T-helper 1 cell treated with Interleukin-12 subunit alpha and Interleukin-12 subunit beta and Interleukin-4 antibody, amounts not matched to agents 30 μg/mL and 1 μg/mL, for 36 hours (primary cell): ENCODE measurements around the gene GRIK5.
"Not testable (repeated sequence)": the region's sequence is repeated elsewhere in the genome, so short reads cannot be mapped to it uniquely, and the experiment has no call there.

Experiments used
- H3K27ac Mint-ChIP-seq: one replicate; pipeline ENCODE4 v1.8.0; 2021; ENCODE audit warnings: mild to moderate bottlenecking, mixed read lengths
- H3K27me3 Mint-ChIP-seq: one replicate; pipeline ENCODE4 v1.8.0; 2021; ENCODE audit warnings: low read depth, mixed read lengths
- H3K36me3 Mint-ChIP-seq: one replicate; pipeline ENCODE4 v1.8.0; 2021; ENCODE audit warnings: low read depth, mixed read lengths
- H3K4me1 Mint-ChIP-seq: one replicate; pipeline ENCODE4 v1.8.0; 2021; ENCODE audit warnings: low read depth, mixed read lengths
- H3K4me3 Mint-ChIP-seq: one replicate; pipeline ENCODE4 v1.8.0; 2021; ENCODE audit warnings: mild to moderate bottlenecking, moderate library complexity, mixed read lengths
- H3K9me3 Mint-ChIP-seq: one replicate; pipeline ENCODE4 v1.8.0; 2021; ENCODE audit warnings: mixed read lengths

The GRIK5 gene

GRCh38 chr19:42100241-42100640 is 30.2 kb upstream of the GRIK5 start:
- H3K27ac Mint-ChIP-seq, H3K4me1 Mint-ChIP-seq, H3K4me3 Mint-ChIP-seq, H3K9me3 Mint-ChIP-seq, H3K27me3 Mint-ChIP-seq: not testable (repeated sequence)
- peaks cover 24% of the 10 kb centered on the region for H3K36me3 Mint-ChIP-seq

- Mint-ChIP-seq H3K27me3 (no peaks in the 10 kb centered on the region), H3K36me3 (peaks cover 23% of the 10 kb centered on the region), H3K9me3 (no peaks in the 10 kb centered on the region), H3K27ac (no peak overlapping the region), H3K4me3 (no peak overlapping the region), H3K4me1 (peaks cover 2% of the 10 kb centered on the region)
Observed at GRCh38 chr19:42099336-42099925, 29.4 kb upstream of the GRIK5 start.

- no peaks in the 10 kb centered on the region for H3K9me3 Mint-ChIP-seq
- H3K4me1 Mint-ChIP-seq = peaks cover 2% of the 10 kb centered on the region
- H3K36me3 Mint-ChIP-seq = peaks cover 27% of the 10 kb centered on the region
- H3K27me3 Mint-ChIP-seq = no peaks in the 10 kb centered on the region
- H3K4me3 Mint-ChIP-seq = no peak overlapping the region
- H3K27ac Mint-ChIP-seq = no peak overlapping the region
Observed at GRCh38 chr19:42098781-42099180, 28.8 kb upstream of the GRIK5 start.

GRCh38 chr19:42097461-42097860 is 27.5 kb upstream of the GRIK5 start:
- Mint-ChIP-seq H3K27ac (no peak overlapping the region), H3K4me1 (peaks cover 4% of the 10 kb centered on the region), H3K36me3 (peaks cover 28% of the 10 kb centered on the region), H3K9me3 (no peaks in the 10 kb centered on the region), H3K4me3 (no peak overlapping the region), H3K27me3 (no peaks in the 10 kb centered on the region)

- H3K4me1 Mint-ChIP-seq = peaks cover 7% of the 10 kb centered on the region
- no peak overlapping the region for H3K27ac Mint-ChIP-seq
- no peaks in the 10 kb centered on the region for H3K9me3 Mint-ChIP-seq
- no peaks in the 10 kb centered on the region for H3K27me3 Mint-ChIP-seq
- H3K4me3 Mint-ChIP-seq = no peak overlapping the region
- H3K36me3 Mint-ChIP-seq = peaks cover 31% of the 10 kb centered on the region
Observed at GRCh38 chr19:42096255-42096837, 26.3 kb upstream of the GRIK5 start.

GRCh38 chr19:42095814-42096230 is 25.8 kb upstream of the GRIK5 start:
- H3K27me3 Mint-ChIP-seq = no peaks in the 10 kb centered on the region
- H3K4me1 Mint-ChIP-seq = peaks cover 12% of the 10 kb centered on the region
- H3K27ac Mint-ChIP-seq = no peak overlapping the region
- peaks cover 34% of the 10 kb centered on the region for H3K36me3 Mint-ChIP-seq
- no peak overlapping the region for H3K4me3 Mint-ChIP-seq
- no peaks in the 10 kb centered on the region for H3K9me3 Mint-ChIP-seq

- Mint-ChIP-seq H3K27me3 (no peaks in the 10 kb centered on the region), H3K4me1 (peaks cover 16% of the 10 kb centered on the region), H3K27ac (no peak overlapping the region), H3K4me3 (no peak overlapping the region), H3K9me3 (no peaks in the 10 kb centered on the region), H3K36me3 (peaks cover 38% of the 10 kb centered on the region)
Observed at GRCh38 chr19:42095142-42095813, 25.3 kb upstream of the GRIK5 start.

GRCh38 chr19:42093926-42094325 is 23.9 kb upstream of the GRIK5 start:
- H3K4me1 Mint-ChIP-seq = peaks cover 28% of the 10 kb centered on the region
- no peaks in the 10 kb centered on the region for H3K27me3 Mint-ChIP-seq
- H3K9me3 Mint-ChIP-seq = no peaks in the 10 kb centered on the region
- no peak overlapping the region for H3K4me3 Mint-ChIP-seq
- no peak overlapping the region for H3K27ac Mint-ChIP-seq
- H3K36me3 Mint-ChIP-seq = peaks cover 40% of the 10 kb centered on the region

GRCh38 chr19:42093505-42093904 is 23.5 kb upstream of the GRIK5 start:
- no peaks in the 10 kb centered on the region for H3K27me3 Mint-ChIP-seq
- no peak overlapping the region for H3K27ac Mint-ChIP-seq
- H3K9me3 Mint-ChIP-seq = no peaks in the 10 kb centered on the region
- peaks cover 31% of the 10 kb centered on the region for H3K4me1 Mint-ChIP-seq
- H3K4me3 Mint-ChIP-seq = no peak overlapping the region
- peaks cover 39% of the 10 kb centered on the region for H3K36me3 Mint-ChIP-seq

GRCh38 chr19:42092350-42092749 is 22.3 kb upstream of the GRIK5 start:
- Mint-ChIP-seq H3K4me3 (no peak overlapping the region), H3K27ac (peak overlapping the region; percentile 67), H3K9me3 (no peaks in the 10 kb centered on the region), H3K36me3 (peaks cover 37% of the 10 kb centered on the region), H3K4me1 (peaks cover 34% of the 10 kb centered on the region), H3K27me3 (no peaks in the 10 kb centered on the region)

- Mint-ChIP-seq H3K36me3 (peaks cover 34% of the 10 kb centered on the region), H3K9me3 (no peaks in the 10 kb centered on the region), H3K27ac (no peak overlapping the region), H3K4me3 (no peak overlapping the region), H3K4me1 (peaks cover 34% of the 10 kb centered on the region), H3K27me3 (no peaks in the 10 kb centered on the region)
Observed at GRCh38 chr19:42091742-42092141, 21.7 kb upstream of the GRIK5 start.

GRCh38 chr19:42091300-42091699 is 21.3 kb upstream of the GRIK5 start:
- peaks cover 34% of the 10 kb centered on the region for H3K4me1 Mint-ChIP-seq
- no peaks in the 10 kb centered on the region for H3K9me3 Mint-ChIP-seq
- no peaks in the 10 kb centered on the region for H3K27me3 Mint-ChIP-seq
- H3K4me3 Mint-ChIP-seq = no peak overlapping the region
- peaks cover 30% of the 10 kb centered on the region for H3K36me3 Mint-ChIP-seq
- H3K27ac Mint-ChIP-seq = peak overlapping the region; percentile 73

GRCh38 chr19:42090672-42091071 is 20.7 kb upstream of the GRIK5 start:
- H3K27ac Mint-ChIP-seq = peak overlapping the region; percentile 73
- H3K9me3 Mint-ChIP-seq = no peaks in the 10 kb centered on the region
- H3K4me1 Mint-ChIP-seq = peaks cover 34% of the 10 kb centered on the region
- no peaks in the 10 kb centered on the region for H3K27me3 Mint-ChIP-seq
- peaks cover 29% of the 10 kb centered on the region for H3K36me3 Mint-ChIP-seq
- H3K4me3 Mint-ChIP-seq = peak overlapping the region; percentile 49

- Mint-ChIP-seq H3K27me3 (no peaks in the 10 kb centered on the region), H3K4me1 (peaks cover 36% of the 10 kb centered on the region), H3K4me3 (no peak overlapping the region), H3K9me3 (no peaks in the 10 kb centered on the region), H3K27ac (peak overlapping the region; percentile 26), H3K36me3 (peaks cover 25% of the 10 kb centered on the region)
Observed at GRCh38 chr19:42089772-42090171, 19.8 kb upstream of the GRIK5 start.

GRCh38 chr19:42089191-42089750 is 19.3 kb upstream of the GRIK5 start:
- Mint-ChIP-seq H3K9me3 (no peaks in the 10 kb centered on the region), H3K4me1 (peaks cover 36% of the 10 kb centered on the region), H3K4me3 (no peak overlapping the region), H3K36me3 (peaks cover 21% of the 10 kb centered on the region), H3K27ac (peak overlapping the region; percentile 62), H3K27me3 (no peaks in the 10 kb centered on the region)
